ENCODE data around the gene FBXL7. TPM values are rescaled to one million over a fixed set of nuclear protein-coding genes. Genes with fewer than 3 reads are reported as not detected.

Gene FBXL7
- polyA plus RNA-seq, 1 donor (not counting 4 experiments of a cell fraction or from before 2014, with no cell fraction given) = 0.22 TPM

GRCh38 chr5:15741591-15741990, 241.6 kb downstream of the FBXL7 start:
- Histone ChIP-seq H2AFZ (ENCODE audit: control insufficient read depth, low read length) (no peak overlapping the region), H3K4me2 (ENCODE audit: control insufficient read depth, extremely low read depth, insufficient read depth, low read depth, low read length) (no peak overlapping the region), H3K4me1 (ENCODE audit: control insufficient read depth, extremely low read depth, insufficient read depth, low read length) (no peaks in the 10 kb centered on the region), H3K9me1 (ENCODE audit: control insufficient read depth, extremely low read depth, insufficient read depth, low read length) (no peaks in the 10 kb centered on the region), H3K27ac (ENCODE audit: control insufficient read depth, insufficient read depth, low read length) (no peak overlapping the region), H3K27me3 (ENCODE audit: control insufficient read depth, extremely low read depth, insufficient read depth, low read length) (no peaks in the 10 kb centered on the region), H3K4me3 (ENCODE audit: control insufficient read depth in 2 of 3, extremely low read depth in 1 of 3, insufficient read depth in 2 of 3, low read depth in 1 of 3, low read length in 3 of 3) (no peak overlapping the region), H3K36me3 (ENCODE audit: control insufficient read depth in 2 of 2, extremely low read depth in 1 of 2, insufficient read depth in 2 of 2, low read length in 2 of 2) (no peaks in the 10 kb centered on the region), H4K20me1 (ENCODE audit: control insufficient read depth, extremely low read depth, insufficient read depth, low read length) (no peaks in the 10 kb centered on the region), H3K79me2 (ENCODE audit: control insufficient read depth, insufficient read depth, low read length) (no peaks in the 10 kb centered on the region), H3K9ac (ENCODE audit: control insufficient read depth, extremely low read depth, insufficient read depth, low read length) (no peak overlapping the region), H3K9me3 (ENCODE audit: control insufficient read depth, low read depth, low read length) (no peaks in the 10 kb centered on the region)
- no peak for DNase-seq (ENCODE audit: low read depth, low spot score)
- dilution Hi-C loops (cut with MboI; ENCODE audit: extremely low pct_ligation_motif_present, low sequenced_read_pairs) = no loop called here
- no peak for FAIRE-seq
- TF ChIP-seq CTCF (optimal IDR thresholded peaks at IDR 0.05 in 1 of 3, IDR thresholded peaks at IDR 0.05 in 1 of 3, conservative IDR thresholded peaks at IDR 0.05 in 1 of 3; ENCODE audit: extremely low read depth in 1 of 3, insufficient read depth in 2 of 3, low read length in 3 of 3) (no peak), EZH2 (IDR thresholded peaks at IDR 0.05; ENCODE audit: low read length) (no peak)

DNA sequence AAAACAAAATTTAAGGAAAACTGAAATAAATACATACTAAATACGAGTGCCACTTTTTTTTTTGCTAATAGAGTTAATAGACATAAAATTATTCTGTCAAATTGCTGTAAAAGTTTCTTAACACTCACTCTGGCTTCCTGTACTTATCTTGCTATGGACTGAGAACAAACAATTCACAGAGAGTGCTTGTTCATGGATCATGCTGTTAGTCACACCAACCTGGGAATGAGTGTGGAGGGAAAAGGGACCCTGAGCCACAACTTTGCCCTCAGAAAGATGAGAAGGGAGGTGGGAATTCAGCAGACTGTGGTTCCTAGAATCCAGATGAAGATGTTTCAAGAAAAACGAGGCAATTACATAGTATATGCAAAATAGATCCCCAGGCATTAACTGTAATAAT, 246.9 kb downstream of the FBXL7 start:
- Histone ChIP-seq H4K20me1 (ENCODE audit: control insufficient read depth, extremely low read depth, insufficient read depth, low read length) (no peaks in the 10 kb centered on the region), H3K9ac (ENCODE audit: control insufficient read depth, extremely low read depth, insufficient read depth, low read length) (no peak overlapping the region), H3K27me3 (ENCODE audit: control insufficient read depth, extremely low read depth, insufficient read depth, low read length) (no peaks in the 10 kb centered on the region), H3K27ac (ENCODE audit: control insufficient read depth, insufficient read depth, low read length) (no peak overlapping the region), H3K9me1 (ENCODE audit: control insufficient read depth, extremely low read depth, insufficient read depth, low read length) (no peaks in the 10 kb centered on the region), H3K4me1 (ENCODE audit: control insufficient read depth, extremely low read depth, insufficient read depth, low read length) (no peaks in the 10 kb centered on the region), H3K9me3 (ENCODE audit: control insufficient read depth, low read depth, low read length) (no peaks in the 10 kb centered on the region), H2AFZ (ENCODE audit: control insufficient read depth, low read length) (no peak overlapping the region), H3K36me3 (ENCODE audit: control insufficient read depth in 2 of 2, extremely low read depth in 1 of 2, insufficient read depth in 2 of 2, low read length in 2 of 2) (no peaks in the 10 kb centered on the region), H3K4me2 (ENCODE audit: control insufficient read depth, extremely low read depth, insufficient read depth, low read depth, low read length) (no peak overlapping the region), H3K79me2 (ENCODE audit: control insufficient read depth, insufficient read depth, low read length) (no peaks in the 10 kb centered on the region), H3K4me3 (ENCODE audit: control insufficient read depth in 2 of 3, extremely low read depth in 1 of 3, insufficient read depth in 2 of 3, low read depth in 1 of 3, low read length in 3 of 3) (no peak overlapping the region)
- dilution Hi-C loops (cut with MboI; ENCODE audit: extremely low pct_ligation_motif_present, low sequenced_read_pairs) = no loop called here
- TF ChIP-seq EZH2 (IDR thresholded peaks at IDR 0.05; ENCODE audit: low read length) (no peak), CTCF (optimal IDR thresholded peaks at IDR 0.05 in 1 of 3, IDR thresholded peaks at IDR 0.05 in 1 of 3, conservative IDR thresholded peaks at IDR 0.05 in 1 of 3; ENCODE audit: extremely low read depth in 1 of 3, insufficient read depth in 2 of 3, low read length in 3 of 3) (no peak)
- DNase-seq (ENCODE audit: low read depth, low spot score) (no peak), FAIRE-seq (no peak)
